GM23248 (cell line): ENCODE data around the gene RIC8B. TPM values are rescaled to one million over a fixed set of nuclear protein-coding genes. Genes with fewer than 3 reads are reported as not detected.

Source experiments
- DNase-seq: peaks from one replicate; pipeline ENCODE4 v3.0.0-alpha.2; 2015
- H2AFZ ChIP-seq: fragments of 200-600 bp; sonication (generic); 2 replicates; pipeline ENCODE4 v1.6.1; 2016; ENCODE audit warnings: antibody characterized with exemption
- H3F3A ChIP-seq: fragments of 200-600 bp; sonication (generic); 2 replicates; pipeline ENCODE4 v1.6.1; 2016; ENCODE audit warnings: mild to moderate bottlenecking, antibody characterized with exemption, mixed run types; ENCODE audit not compliant: insufficient read depth
- H3K27ac ChIP-seq: fragments of 200-600 bp; sonication (generic); 2 replicates; pipeline ENCODE4 v1.5.1; 2016; ENCODE audit warnings: mild to moderate bottlenecking
- H3K27me3 ChIP-seq: fragments of 200-600 bp; sonication (generic); replicated peaks from 2 replicates; pipeline ENCODE4 v1.6.1; 2016; ENCODE audit warnings: mild to moderate bottlenecking; ENCODE audit not compliant: insufficient read depth
- H3K36me3 ChIP-seq: fragments of 200-600 bp; sonication (generic); 2 replicates; pipeline ENCODE4 v1.6.1; 2016; ENCODE audit warnings: low read depth, mild to moderate bottlenecking
- H3K4me1 ChIP-seq: fragments of 200-600 bp; sonication (generic); 2 replicates; pipeline ENCODE4 v1.6.1; 2016; ENCODE audit warnings: mild to moderate bottlenecking; ENCODE audit not compliant: insufficient read depth
- H3K4me2 ChIP-seq: fragments of 200-600 bp; sonication (generic); one replicate; pipeline ENCODE4 v1.6.1; 2016; ENCODE audit warnings: mild to moderate bottlenecking; ENCODE audit not compliant: unreplicated experiment
- H3K4me3 ChIP-seq: fragments of 200-600 bp; sonication (generic); 2 replicates; pipeline ENCODE4 v1.5.1; 2016; ENCODE audit warnings: mild to moderate bottlenecking
- H3K79me2 ChIP-seq: fragments of 200-600 bp; sonication (generic); 2 replicates; pipeline ENCODE4 v1.6.1; 2016; ENCODE audit warnings: mild to moderate bottlenecking; ENCODE audit not compliant: insufficient read depth
- H3K9ac ChIP-seq: fragments of 200-600 bp; sonication (generic); 2 replicates; pipeline ENCODE4 v1.6.1; 2016; ENCODE audit warnings: mild to moderate bottlenecking
- H3K9me2 ChIP-seq: fragments of 200-600 bp; sonication (generic); 2 replicates; pipeline ENCODE4 v1.6.1; 2016; ENCODE audit warnings: mixed run types, mild to moderate bottlenecking, moderate library complexity; ENCODE audit not compliant: insufficient read depth
- H3K9me3 ChIP-seq: fragments of 200-600 bp; sonication (generic); one replicate; pipeline ENCODE4 v1.6.1; 2017; ENCODE audit warnings: low read depth
- H4K20me1 ChIP-seq: fragments of 200-600 bp; sonication (generic); 2 replicates; pipeline ENCODE4 v1.6.0; 2016; ENCODE audit not compliant: insufficient read depth
- EZH2 ChIP-seq: fragments of 200-600 bp; sonication (generic); IDR thresholded peaks from 2 replicates; pipeline ENCODE4 v1.6.1; 2018; ENCODE audit warnings: antibody characterized with exemption, mild to moderate bottlenecking; ENCODE audit not compliant: insufficient read depth, poor library complexity, severe bottlenecking
- EZH2phosphoT487 ChIP-seq: fragments of 200-600 bp; sonication (generic); IDR thresholded peaks from 2 replicates; pipeline ENCODE4 v1.6.1; 2018; ENCODE audit warnings: antibody characterized with exemption, moderate library complexity, mild to moderate bottlenecking, low read depth; ENCODE audit not compliant: insufficient read depth
- WGBS, 2 experiments: methylation state at CpG; one replicate each; pipeline ENCODE4 v1.1.6; 2015 to 2017; ENCODE audit warnings: low lambda C conversion rate in 2 of 2, low coverage in 1 of 2; ENCODE audit errors: missing lambda C conversion rate in 2 of 2; 5-methylcytosine and 5-hydroxymethylcytosine counted together
- in situ Hi-C: fragments of 300-500 bp; cut with MboI; formaldehyde crosslinking; loops from 2 replicates; pipeline ENCODE4 v1.15.0; 2020
- polyA plus RNA-seq: library from polyadenylated mRNA; unstranded; fragments of >200 nt; fragmentation: Nextera tagmentation; extraction: Ambion mirVana; gene quantifications from 2 replicates; pipeline ENCODE4 v1.2.1, GENCODE V29; 2016
- total RNA-seq: library from RNA; depleted of rRNA; stranded (reverse); fragments of >200 nt; shearing (Covaris generic); gene quantifications from 2 replicates; pipeline ENCODE4 v1.2.3, GENCODE V29; 2014

The RIC8B gene
- total and polyA plus RNA-seq, 2 experiments from 2014 or later: 6.8 to 7.6 TPM

DNA sequence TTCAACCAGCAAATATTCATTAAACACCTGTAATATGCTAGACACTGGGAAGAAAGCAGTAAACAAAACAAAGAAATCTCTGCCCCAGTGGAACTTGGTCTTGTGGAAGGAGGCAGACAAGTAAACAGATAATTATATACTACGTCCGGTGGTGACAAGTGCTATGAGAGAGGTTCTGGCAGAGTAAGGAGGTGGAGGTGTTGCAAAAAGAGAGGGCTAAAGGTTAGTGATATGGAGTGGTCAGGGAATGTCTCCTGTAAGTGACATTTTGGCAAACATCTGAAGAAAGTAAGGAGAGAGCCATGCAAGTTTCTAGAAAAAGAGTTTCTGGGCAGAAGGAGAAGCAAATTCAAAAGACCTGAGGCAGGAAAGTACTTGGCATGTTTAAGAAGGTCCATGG is 73.4 kb downstream of the RIC8B start:
- Histone ChIP-seq H3K4me3 (no peak overlapping the region), H3K36me3 (peaks cover 11% of the 10 kb centered on the region), H4K20me1 (no peaks in the 10 kb centered on the region), H3K27me3 (no peaks in the 10 kb centered on the region), H3K4me2 (no peak overlapping the region), H3K9ac (no peak overlapping the region), H3F3A (no peaks in the 10 kb centered on the region), H3K9me2 (no peaks in the 10 kb centered on the region), H2AFZ (no peak overlapping the region), H3K4me1 (no peaks in the 10 kb centered on the region), H3K9me3 (no peaks in the 10 kb centered on the region), H3K27ac (no peak overlapping the region), H3K79me2 (no peaks in the 10 kb centered on the region)
- WGBS, 2 experiments: 95 to 96% methylated on average over 2 of the region's 2 CpGs
- DNase-seq: no peak
- in situ Hi-C loops: loop anchor here (25.0 kb wide), 1 partner anchor 461 kb away; no protein-coding TSS in a partner anchor
- TF ChIP-seq EZH2 (no peak), EZH2phosphoT487 (no peak)

DNA sequence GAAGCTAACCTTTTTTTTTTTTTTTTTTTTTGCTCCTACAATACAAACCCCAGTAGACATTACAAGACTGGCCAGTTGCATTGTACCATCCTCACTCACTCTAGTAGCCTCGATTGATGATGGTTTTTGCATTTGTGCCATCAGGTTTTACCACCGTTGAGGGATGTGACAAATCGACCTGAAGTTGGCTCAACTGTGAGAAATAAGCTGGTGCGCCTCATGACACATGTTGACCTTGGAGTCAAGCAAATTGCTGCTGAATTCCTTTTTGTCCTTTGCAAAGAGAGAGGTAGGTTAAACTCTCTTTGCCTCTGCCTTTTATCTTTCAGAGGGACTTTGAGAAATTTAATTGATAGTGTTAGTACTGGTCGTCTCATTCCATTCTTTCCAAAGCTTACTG is 76.8 kb downstream of the RIC8B start:
- H3K9me2 ChIP-seq: no peaks in the 10 kb centered on the region
- no peak for DNase-seq
- no peaks in the 10 kb centered on the region for H4K20me1 ChIP-seq
- no peaks in the 10 kb centered on the region for H3K4me1 ChIP-seq
- no peaks in the 10 kb centered on the region for H3K9me3 ChIP-seq
- 88 to 91% methylated on average over 5 of the region's 5 CpGs for WGBS, 2 experiments
- TF ChIP-seq EZH2 (no peak), EZH2phosphoT487 (no peak)
- no peaks in the 10 kb centered on the region for H3F3A ChIP-seq
- H3K4me3 ChIP-seq: no peak overlapping the region
- peaks cover 9% of the 10 kb centered on the region; the same call in 1 of the 2 replicates for H3K36me3 ChIP-seq
- H2AFZ ChIP-seq: no peak overlapping the region
- H3K27ac ChIP-seq: no peak overlapping the region
- no peaks in the 10 kb centered on the region for H3K27me3 ChIP-seq
- no peak overlapping the region for H3K4me2 ChIP-seq
- in situ Hi-C loops: no loop called here
- H3K9ac ChIP-seq: no peak overlapping the region
- H3K79me2 ChIP-seq: no peaks in the 10 kb centered on the region

DNA sequence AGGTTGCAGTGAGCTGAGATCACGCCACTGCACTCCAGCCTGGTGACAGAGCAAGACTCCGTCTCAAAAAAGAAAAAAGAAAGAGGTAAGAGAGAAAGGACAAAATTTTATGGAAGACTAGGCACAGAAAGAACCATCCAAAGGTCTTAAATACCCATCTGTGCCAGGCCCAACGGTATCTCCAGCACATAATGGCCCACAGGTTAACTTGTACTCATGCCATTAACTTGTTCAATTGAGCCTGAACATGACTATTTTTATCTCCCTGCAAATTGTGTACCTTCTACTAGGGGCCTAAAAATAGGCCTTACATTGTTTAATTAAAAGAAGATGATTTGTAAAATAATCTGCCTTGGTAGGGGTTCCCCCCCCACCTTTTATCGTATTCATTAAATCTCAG is 80.2 kb downstream of the RIC8B start:
- TF ChIP-seq EZH2phosphoT487: no peak
- Histone ChIP-seq H3K9ac (no peak overlapping the region), H3K27me3 (no peaks in the 10 kb centered on the region), H2AFZ (no peak overlapping the region), H3K4me1 (no peaks in the 10 kb centered on the region), H3K27ac (no peak overlapping the region), H3K9me2 (no peaks in the 10 kb centered on the region), H4K20me1 (no peaks in the 10 kb centered on the region), H3K36me3 (peaks cover 9% of the 10 kb centered on the region), H3K4me2 (no peak overlapping the region), H3K4me3 (no peak overlapping the region), H3K9me3 (no peaks in the 10 kb centered on the region), H3K79me2 (no peaks in the 10 kb centered on the region), H3F3A (no peaks in the 10 kb centered on the region)
- DNase-seq: no peak
- WGBS, 2 experiments: 79 to 87% methylated on average over 4 of the region's 4 CpGs
- in situ Hi-C loops: no loop called here

DNA sequence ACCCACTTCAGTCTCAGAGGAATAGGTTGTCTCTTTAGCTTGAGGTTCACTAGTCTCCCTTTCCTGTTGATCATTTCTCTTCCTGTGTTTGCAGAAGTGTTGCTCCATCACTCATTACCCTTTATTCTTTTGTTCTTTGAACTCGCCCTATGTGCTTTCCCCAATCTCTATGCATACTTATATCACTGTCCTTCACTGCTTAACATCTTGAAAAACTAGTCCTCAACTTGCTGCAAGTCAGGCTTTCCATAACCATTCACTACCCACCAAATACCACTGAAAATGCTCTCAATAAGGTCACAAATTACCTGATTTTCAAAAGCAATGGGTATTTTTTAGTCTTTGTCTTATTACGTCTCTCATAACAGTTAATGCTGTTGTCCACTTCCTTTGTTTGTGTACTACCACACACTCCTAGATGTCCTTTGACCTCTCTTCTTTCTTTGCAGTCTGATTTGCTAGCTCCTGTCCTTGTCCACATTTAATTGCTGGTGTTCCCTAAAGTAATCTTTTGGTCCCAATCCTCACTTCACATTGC is 80.8 kb downstream of the RIC8B start:
- H4K20me1 ChIP-seq: no peaks in the 10 kb centered on the region
- no peaks in the 10 kb centered on the region for H3K4me1 ChIP-seq
- no peak overlapping the region for H2AFZ ChIP-seq
- no peak overlapping the region for H3K27ac ChIP-seq
- no peaks in the 10 kb centered on the region for H3K27me3 ChIP-seq
- H3K9ac ChIP-seq: no peak overlapping the region
- H3K36me3 ChIP-seq: peaks cover 9% of the 10 kb centered on the region
- no peaks in the 10 kb centered on the region for H3K9me2 ChIP-seq
- no peak for DNase-seq
- no peaks in the 10 kb centered on the region for H3K79me2 ChIP-seq
- 97% methylated on average over 2 of the region's 2 CpGs for WGBS, 2 experiments
- H3K4me2 ChIP-seq: no peak overlapping the region
- in situ Hi-C loops: no loop called here
- H3K9me3 ChIP-seq: no peaks in the 10 kb centered on the region
- H3F3A ChIP-seq: no peaks in the 10 kb centered on the region
- no peak for TF ChIP-seq EZH2phosphoT487
- TF ChIP-seq EZH2: no peak
- H3K4me3 ChIP-seq: no peak overlapping the region
